ENCODE results near the gene ZDHHC22. TPM values are rescaled to one million over a fixed set of nuclear protein-coding genes. Genes with fewer than 3 reads are reported as not detected.

ZDHHC22 gene
- total RNA-seq, 1 donor from 2014 or later = not detected

DNA sequence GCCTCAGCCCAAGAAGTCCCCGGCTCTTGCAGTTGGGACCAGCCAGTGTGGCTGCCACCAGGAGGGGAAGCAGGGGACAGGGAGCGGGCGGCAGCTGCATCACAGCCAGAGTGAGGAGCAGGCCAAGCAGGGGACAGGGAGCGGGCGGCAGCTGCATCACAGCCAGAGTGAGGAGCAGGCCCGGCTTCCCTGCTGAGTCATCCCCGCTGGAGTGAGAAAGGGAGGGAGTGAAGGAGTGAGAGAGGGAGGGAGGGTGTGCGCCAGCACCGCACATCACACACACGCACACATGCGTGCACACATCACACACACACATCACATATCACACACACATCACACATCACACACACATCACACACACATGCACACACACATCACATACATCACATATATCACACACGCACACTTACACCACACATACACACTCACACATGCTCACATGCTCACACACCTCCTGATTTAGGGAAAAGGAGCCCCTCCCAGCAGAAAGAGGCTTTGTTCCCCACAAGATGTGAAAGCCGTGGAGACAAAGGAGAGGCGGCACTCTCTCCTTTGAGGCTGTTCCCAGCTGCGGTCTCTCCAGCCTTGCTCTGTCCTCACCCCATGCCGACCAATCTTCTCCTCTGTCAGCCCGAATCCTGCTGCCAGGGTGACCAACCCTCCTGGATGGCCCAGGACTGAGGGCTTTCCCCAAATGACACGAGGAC lies 16.7 kb upstream of the ZDHHC22 start:
- intact Hi-C loops (cut with micrococcal nuclease) = no loop called here

DNA sequence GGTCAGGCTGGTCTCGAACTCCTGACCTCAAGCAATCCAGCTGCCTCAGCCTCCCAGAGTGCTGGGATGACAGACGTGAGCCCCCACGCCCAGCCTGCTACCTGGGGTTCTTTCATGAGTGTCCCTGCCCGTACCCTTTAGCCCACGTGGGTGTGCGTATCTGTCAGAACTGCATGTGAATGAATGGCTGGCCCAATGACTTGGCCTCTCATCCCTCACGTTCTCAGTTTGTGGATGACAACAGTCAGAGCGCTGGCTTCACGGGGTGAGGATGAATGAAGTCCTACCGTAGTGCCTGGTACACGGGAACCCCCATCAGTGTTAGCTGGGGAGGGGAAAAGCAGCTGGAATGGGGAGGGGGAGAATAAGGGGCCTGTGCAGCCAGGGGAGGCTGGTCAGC lies 16.1 kb upstream of the ZDHHC22 start:
- intact Hi-C loops (cut with micrococcal nuclease) = no loop called here

DNA sequence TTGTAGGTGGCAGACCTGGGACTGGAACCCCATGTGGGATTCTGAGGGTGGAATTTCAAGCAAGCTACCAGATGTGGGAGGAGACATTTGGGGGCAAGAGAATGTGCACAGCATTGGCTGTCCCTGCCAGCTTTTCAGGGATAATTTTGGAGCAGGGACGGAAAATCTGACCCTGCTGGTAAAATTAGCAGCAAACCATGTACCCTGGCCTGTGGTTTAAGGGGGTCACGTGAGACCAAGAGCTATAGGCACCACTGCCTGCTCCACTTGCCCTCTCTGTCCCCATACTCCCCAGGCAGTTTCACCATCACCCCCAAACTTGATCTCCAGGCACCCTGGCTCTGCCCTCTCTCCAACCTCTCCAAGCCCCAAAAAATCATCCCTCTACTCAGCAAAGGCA lies 13.5 kb upstream of the ZDHHC22 start:
- intact Hi-C loops (cut with micrococcal nuclease) = no loop called here

DNA sequence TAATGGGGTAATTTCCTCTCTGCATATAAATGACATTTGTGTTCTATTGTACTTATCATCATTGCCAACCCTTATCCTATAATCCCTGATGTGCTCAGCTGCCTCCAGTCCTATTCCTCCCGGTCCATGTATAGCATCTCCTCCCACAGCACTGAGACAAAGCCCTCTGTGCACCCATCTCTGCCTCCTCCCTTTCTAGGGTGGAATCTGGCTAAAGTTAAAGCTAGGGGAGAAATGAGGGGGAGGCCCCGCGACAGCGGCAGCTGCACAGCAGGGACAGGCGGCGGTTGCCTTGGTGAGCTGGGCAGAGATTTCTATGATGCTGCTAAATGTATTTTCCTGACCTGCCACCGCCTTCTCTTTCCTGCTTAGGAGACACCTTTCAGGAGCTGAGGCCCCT lies 12.8 kb upstream of the ZDHHC22 start:
- intact Hi-C loops (cut with micrococcal nuclease) = no loop called here

DNA sequence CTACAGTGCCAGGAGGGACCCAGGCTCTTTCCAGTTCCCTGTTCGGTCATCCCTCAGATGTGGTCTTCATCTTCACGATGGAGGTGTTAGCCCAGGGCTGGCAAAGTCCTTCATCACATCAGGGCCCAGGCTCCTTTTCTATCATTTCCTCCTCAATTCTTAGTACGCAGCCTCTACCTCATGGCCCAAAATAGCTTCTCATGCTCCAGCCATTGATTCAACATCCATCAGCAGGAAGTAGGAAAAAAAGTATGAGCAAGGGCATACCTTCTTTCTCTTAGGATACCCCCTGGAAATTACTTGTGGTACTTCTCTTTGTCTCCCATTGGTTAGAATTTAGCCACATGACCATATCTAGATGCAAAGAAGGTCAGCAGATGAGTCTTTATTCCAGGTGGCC lies 12.2 kb upstream of the ZDHHC22 start:
- intact Hi-C loops (cut with micrococcal nuclease) = loop anchor here (2.0 kb wide), 1 partner anchor 1445 kb away; no protein-coding TSS in a partner anchor

DNA sequence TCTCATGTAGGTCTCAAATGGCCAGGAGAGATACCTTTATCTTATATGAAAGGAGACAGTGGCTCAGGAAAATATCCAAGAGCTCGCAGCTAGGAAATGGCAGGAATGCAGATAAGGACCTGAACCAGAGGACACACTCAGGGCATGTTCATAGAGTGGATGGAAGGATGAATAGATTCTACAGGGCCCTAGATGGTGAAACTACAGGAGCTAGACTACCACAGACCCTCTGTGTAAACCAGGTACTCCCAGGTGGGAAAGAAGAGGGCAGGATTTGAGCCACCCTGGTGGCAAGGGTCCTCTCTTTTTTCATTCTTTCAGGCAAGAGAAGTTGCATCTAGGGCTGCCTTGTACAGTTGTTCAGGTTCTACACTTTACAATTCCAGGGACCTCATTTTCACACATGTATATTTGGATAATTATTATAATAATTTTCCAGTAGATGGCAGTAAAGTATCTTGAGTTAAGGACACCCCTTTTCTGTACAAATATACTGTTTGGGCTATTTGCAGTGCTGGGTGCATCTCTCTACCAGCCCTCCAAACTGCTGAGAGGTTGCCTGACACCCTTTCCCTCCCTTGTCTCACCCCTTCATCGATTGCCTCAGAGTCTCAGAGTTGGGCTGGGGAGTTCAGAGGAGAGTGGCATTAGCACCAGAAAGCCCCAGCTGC lies 10.5 kb upstream of the ZDHHC22 start:
- intact Hi-C loops (cut with micrococcal nuclease) = loop anchor here (1.0 to 2.0 kb wide), 3 partner anchors 164 to 1447 kb away; no protein-coding TSS in a partner anchor

DNA sequence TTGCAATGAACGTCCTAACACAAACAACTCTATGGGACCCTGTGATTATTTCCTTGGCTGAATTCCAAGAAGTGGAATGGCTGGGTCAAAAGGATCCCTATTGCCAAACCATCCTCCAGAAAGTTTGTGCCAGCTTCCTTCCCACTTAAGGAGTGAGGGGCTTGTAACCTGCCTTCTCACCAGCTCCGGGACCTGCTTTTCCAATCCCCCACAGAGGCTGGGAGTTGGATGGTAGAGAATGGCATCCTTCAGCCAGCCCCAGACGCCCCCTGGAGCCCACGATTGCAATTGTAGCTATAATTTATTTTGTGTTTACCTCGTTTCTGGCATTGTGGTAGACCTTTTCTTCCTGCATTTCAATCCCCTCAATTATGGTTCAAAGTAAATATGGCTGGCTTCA lies 9.7 kb upstream of the ZDHHC22 start:
- intact Hi-C loops (cut with micrococcal nuclease) = no loop called here

DNA sequence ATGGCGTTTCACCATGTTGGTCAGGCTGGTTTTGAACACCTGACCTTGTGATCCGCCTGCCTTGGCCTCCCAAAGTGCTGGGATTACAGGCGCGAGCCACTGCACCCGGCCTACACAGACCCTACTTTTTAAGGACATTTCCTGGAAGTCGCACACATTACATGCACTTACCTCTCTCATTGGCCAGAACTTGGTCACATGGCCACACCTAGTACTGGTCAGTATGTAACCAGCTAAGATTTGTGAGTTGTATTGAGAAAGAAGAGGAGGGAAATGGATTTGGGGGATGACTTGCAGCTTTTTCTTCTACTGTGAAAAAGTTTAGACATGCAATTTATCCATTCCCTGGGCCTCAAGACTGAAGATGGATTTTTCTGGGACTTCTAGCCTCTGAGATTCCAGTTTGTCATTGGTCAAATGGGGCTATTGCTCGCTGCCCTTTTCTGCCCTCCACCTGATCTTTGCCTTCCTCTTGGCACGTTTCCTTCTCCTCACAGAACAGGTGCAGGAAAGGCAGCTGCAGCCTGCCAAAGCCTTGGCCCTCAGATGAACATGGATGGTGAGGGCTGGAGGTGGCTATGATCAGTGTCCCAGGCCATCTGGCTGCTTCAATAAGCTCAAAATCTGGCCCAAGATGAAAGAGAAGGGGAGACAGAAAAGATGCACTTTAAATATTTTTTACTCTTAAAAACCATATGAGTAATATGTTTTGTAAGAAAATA lies 7.1 kb upstream of the ZDHHC22 start:
- intact Hi-C loops (cut with micrococcal nuclease) = no loop called here

DNA sequence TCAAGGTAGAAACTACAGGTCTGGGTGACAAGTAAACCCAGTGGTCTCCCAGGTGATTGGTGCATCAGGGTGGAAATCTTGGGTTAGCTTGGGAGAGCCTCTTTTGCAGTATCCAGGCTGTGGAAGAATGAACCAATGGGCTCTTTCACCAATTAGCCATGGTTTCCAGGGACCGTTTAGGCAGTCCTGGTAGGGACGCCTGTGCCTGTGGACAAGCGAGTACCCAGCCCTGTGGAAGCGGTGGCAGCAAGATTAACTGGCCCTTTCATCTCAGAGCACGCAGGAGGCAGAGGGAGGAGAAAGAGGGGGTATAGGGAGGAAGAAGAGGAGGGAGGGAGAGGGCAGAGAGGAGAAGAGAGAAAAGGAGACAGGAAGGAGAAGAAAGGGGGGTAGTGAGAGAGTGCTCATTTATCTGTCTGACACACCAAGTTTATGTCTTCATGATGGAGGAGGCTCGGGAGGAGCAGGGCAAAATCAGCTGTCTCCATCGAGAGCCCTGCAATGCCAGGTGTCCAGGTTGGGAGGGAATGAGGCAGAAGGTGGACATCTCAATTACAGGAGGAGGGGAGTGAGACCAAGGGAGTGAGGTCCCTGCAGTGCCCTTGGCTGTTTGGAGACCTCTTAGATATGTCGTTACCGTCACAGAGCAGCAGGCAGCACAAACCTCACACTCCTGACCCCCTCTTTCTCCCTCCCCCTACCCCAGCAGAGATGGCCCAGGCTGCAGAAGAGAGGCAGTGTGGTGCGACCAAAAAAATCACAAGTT lies 4.6 kb upstream of the ZDHHC22 start:
- intact Hi-C loops (cut with micrococcal nuclease) = no loop called here

DNA sequence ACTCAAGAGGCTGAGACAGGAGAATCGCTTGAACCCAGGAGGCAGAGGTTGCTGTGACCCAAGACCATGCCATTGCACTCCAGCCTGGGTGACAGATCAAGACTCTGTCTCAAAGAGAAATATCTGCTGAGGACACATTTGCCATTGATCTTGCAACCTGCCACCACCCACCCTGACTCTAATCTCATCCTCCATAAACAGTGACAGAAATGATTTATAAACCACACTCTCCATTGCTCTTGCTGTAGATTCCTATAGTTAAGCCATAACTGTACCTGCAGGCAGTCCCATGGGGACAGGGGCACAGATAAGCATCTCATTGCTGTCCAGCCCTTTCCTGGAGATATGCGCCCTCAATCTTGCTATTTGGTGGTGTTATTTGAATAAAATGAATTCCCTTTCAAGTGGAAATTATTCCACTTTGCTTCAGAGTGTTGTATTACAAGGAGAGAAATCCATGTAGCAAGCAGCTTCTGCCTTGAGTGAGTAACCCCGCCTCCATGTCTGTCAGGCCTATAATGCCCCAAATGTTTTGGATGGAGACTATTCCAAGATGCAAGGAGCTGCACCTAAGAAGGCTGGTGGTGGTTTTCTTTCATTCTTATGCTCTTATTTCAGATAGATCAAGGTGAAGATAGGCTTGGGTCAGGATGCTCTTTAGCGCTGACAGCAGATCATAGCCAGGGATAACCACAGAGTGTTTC lies 3.0 kb upstream of the ZDHHC22 start:
- intact Hi-C loops (cut with micrococcal nuclease) = no loop called here

DNA sequence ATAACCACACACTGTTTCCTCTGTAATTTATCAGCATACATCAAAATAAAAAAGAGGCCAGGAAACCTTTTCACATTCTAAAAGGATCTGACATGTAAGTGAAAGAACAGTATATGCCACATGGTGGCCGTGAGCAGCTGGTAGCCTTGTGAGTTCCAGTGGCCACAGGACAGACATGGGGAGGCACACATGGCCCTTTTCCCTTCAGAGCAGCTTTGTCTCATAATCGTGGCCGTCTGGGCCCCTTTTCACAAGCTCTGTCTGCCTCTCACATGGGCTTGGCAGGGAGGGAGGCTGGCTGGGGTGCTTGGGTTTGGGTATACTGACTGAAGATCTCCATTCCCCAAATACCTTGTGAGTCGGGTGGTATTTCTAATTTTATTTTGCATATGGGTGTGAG lies 1.5 kb upstream of the ZDHHC22 start:
- intact Hi-C loops (cut with micrococcal nuclease) = no loop called here

DNA sequence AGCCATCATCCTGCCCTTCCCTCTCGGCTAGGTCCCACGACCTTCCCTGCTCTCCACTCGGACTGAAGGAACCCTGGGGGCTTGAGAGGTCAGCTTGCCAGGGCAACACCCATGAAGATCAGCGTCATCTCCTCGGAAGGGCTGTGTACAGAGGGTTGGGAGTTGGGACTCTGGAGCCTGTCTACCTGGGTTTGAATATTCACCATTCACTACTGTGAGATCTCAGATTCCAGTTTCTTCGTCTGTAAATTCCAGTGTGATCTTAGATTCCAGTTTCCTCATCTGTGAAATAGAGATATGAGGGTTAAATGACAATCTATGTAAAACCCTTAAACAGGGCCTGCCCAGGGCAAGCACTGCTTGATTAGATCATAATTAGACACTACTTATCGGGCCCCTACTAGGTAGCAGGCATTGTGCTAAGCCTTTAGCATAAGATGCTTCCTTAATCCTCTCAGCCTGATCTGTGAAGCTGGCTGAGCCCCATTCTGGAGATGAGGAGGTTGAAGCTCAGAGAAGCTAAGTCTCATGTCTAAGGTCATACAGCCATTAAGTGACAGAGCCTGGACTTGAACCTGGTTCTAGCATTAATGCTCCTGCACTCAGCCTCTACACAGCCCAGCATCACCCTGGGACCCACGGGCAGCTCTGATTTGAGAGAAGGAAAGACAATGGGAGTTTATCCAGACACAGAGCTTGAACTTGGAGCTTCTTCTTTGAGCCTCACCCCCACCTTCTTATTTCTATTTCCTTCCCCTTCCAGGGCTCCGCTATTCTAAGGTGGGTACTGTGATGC lies 612 bp upstream of the ZDHHC22 start:
- intact Hi-C loops (cut with micrococcal nuclease) = no loop called here

DNA sequence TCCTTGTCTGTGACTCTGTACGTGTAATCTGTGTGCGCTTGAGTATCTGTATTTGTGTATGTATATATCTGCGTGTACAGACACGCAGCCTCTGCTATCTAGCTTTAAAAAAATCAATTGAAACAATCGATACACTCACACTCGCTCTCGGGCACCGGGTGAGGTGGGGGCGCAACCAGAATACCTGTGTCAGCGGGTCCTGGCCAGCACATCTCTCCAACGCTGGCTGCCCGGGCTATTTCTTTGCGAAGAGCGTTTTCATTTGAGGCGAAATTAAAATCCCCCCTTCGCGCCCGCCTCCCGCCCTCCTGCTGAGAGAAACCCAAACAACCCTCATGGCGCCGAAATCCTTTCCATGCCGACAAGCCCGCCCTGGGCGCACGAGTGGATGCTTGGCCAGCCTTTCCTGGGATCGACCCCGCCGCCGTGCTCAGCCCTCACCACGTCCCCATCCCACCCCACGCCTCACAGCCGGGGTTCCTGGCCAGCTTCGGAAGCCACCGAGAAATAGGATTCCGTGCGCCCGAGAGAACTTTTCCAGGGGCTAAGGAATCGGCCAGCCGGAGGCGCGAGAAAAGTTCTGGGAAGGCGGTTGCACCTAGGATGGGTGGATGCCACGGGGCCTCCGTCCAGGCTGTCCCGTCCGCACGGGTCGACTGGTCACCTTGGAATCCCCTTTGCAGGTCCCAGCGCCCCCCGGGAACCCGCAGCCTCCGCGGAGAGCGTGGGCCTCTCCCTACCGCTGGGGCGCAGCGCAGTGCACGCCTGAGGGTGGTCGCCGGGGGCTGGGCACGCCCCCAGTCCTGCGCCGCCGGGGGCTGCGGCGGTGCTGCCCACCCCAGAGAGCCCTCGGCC lies 1.0 kb downstream of the ZDHHC22 start:
- intact Hi-C loops (cut with micrococcal nuclease) = no loop called here

DNA sequence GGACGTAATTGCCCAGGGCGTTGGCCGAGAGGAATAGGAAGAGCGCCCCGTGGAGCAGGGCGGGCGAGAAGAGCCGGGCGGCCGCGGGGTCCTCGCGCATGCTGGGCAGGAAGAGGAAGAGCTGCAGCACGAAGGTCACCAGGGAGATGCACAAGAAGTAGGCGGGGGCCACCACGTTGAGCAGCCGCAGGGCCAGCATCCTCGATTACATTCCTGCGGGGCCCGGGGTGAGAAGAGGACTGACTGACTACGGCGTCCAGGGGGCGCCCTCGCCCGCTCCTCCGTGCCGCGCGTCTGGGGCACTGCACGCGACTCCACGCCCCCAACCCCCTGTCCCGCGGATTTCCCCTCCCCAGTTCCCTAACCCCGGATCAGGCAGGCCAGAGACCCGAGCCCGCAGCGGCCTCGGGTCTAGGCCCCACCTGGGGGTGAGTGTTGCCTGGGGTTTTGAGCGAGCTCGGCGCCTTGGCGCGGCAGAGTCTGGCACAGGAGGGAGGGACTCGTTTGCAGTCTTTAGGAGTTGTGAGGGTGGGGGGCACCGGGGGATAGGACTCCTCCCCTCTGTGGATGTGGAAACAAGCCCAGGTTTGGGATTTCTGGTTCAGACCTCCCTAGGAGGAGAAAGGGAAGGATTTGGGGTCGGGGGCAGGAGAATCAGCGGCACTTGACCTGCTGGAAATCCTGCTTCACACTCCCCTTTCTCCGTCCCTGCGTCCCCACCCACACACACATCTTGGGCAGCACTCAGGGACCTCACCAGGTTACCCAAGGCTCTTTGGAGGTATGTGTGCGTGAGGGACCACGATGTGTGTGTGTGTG lies 1.8 kb downstream of the ZDHHC22 start:
- intact Hi-C loops (cut with micrococcal nuclease) = loop anchor here (5.0 kb wide), 1 partner anchor 68 kb away; no protein-coding TSS in a partner anchor

DNA sequence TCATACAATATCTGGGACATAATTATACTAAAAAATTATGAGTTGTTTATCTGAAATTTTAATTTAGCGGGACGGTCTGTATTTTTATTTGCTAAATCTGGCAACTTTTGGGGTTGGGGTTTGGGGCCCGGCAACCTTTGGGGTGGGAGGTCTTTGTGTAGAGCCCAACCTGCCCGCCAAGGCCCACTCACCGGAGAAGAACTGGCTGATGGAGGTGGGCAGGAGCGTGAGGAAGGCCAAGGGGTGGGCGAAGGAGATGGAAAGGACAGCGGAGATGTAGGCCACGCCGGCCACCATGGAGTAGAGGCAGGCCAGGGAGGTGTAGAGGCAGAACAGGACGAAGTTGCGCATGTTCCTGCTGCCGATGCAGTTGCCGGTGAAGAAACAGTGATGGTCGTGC lies 2.6 kb downstream of the ZDHHC22 start:
- intact Hi-C loops (cut with micrococcal nuclease) = loop anchor here (5.0 kb wide), 1 partner anchor 68 kb away; no protein-coding TSS in a partner anchor

DNA sequence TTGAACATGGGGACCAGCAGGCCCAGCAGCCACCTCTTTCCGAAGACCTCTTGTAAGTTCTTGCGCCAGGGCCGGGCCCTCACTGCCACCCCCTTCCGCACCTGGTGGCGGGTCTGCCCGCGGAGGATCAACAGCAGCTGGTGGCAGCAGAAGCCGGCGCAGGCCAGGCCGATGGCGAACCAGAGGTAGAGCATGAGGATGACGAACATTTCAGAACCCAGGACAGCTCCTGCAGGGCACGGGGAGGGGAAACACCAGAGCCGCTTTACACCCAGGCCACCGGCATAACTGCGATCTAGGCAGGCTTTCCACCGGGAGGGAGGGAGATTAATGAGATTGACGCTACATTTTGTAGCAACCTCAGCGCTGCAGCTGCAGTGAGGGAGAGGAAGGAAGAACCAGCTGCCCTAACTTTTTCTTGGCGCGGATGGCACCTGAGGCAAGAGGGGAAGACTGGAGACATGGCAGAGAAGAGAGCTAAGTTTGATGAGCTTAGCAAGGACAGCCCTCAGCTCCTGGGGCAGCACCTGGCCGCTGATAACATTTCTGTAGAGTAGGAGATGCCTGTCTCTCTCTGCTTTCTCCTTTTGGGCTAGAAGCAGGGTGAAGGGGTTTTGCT lies 7.8 kb downstream of the ZDHHC22 start:
- intact Hi-C loops (cut with micrococcal nuclease) = no loop called here

DNA sequence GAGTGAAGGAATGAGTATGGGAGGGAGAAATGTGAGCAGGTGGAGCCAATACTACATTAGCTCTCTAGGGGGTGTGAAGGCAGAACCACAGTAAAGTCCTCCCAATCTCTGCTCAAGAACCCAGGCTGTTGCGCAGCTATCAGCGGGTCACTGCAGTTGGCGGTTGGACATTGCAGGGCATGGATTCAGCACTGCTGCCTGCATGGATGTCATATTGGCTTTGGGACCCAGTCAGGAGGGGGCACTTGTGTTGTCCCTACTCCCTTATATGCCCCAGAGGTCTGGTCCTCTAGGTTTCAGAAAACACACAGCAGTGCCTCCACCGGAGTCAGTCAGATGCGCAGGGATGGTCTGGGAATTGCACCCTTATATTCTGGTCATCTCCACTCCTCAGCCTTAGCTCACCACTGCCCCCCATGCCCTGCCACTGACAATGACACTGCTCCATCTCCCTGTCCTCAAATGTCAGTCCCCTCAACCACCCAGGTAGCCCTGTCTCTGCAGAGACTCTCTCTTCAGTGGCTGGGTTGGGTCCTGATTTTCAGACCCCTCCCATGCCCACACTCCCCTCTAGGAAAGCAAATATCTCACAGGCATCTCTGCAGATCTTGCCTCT lies 9.6 kb downstream of the ZDHHC22 start:
- intact Hi-C loops (cut with micrococcal nuclease) = no loop called here
